Naive thymus-derived CD8-positive, alpha-beta T cell (primary cell): ENCODE measurements around the gene TEX28. TPM values are rescaled to one million over a fixed set of nuclear protein-coding genes. Genes with fewer than 3 reads are reported as not detected.

Experiments used
- polyA plus RNA-seq, 3 donors: library from polyadenylated mRNA; unstranded; fragments of 300-500 nt; fragmentation: Illumina TruSeq; gene quantifications; one replicate each; pipeline ENCODE4 v1.2.3, GENCODE V29; 2021
- total RNA-seq, 8 experiments: library from RNA in 2 of 8; stranded (reverse) in 2 of 8; gene quantifications; one replicate each; pipeline ENCODE4 v1.2.3 and lab custom pipeline; 2021 to 2026

Gene TEX28
- total and polyA plus RNA-seq, 5 experiments from 2014 or later: not detected

Other genes starting within 250 kb of the TEX28 start
- gene MECP2, start 197.4 kb downstream of the TEX28 start, total RNA-seq: 10 to 100 TPM; 87.7 to 88.3 TPM
- 10 to 100 TPM; 12.0 to 22.2 (median 12.2) TPM for gene MECP2, start 197.4 kb downstream of the TEX28 start, polyA plus RNA-seq
- not detected for gene OPN1LW, start 150.9 kb downstream of the TEX28 start, total RNA-seq
- not detected for gene OPN1LW, start 150.9 kb downstream of the TEX28 start, polyA plus RNA-seq
- not detected for gene OPN1MW, start 112.5 kb downstream of the TEX28 start, total RNA-seq
- not detected for gene OPN1MW, start 112.5 kb downstream of the TEX28 start, polyA plus RNA-seq
- gene OPN1MW2, start 75.4 kb downstream of the TEX28 start, total RNA-seq: not detected
- not detected for gene OPN1MW2, start 75.4 kb downstream of the TEX28 start, polyA plus RNA-seq
- gene OPN1MW3, start 37.5 kb downstream of the TEX28 start, total RNA-seq: not detected
- gene OPN1MW3, start 37.5 kb downstream of the TEX28 start, polyA plus RNA-seq: not detected
- 1 to 10 TPM; 1.1 to 2.2 TPM for gene TKTL1, start 671 bp upstream of the TEX28 start, total RNA-seq
- gene TKTL1, start 671 bp upstream of the TEX28 start, polyA plus RNA-seq: 10 to 100 TPM; 38.8 to 56.4 (median 39.0) TPM
- gene FLNA, start 79.5 kb upstream of the TEX28 start, total RNA-seq: 100 to 1,000 TPM; 613 to 633 TPM
- 100 to 1,000 TPM; 156 to 341 (median 169) TPM for gene FLNA, start 79.5 kb upstream of the TEX28 start, polyA plus RNA-seq
- 10 to 100 TPM; 90.4 to 95.4 TPM for gene EMD, start 84.2 kb upstream of the TEX28 start, total RNA-seq
- 10 to 100 TPM; 35.5 to 37.1 (median 35.7) TPM for gene EMD, start 84.2 kb upstream of the TEX28 start, polyA plus RNA-seq
- 1,000 to 10,000 TPM; 4,733 to 4,862 TPM for gene RPL10, start 103.3 kb upstream of the TEX28 start, total RNA-seq
- 1,000 to 10,000 TPM; 5,585 to 7,081 (median 6,663) TPM for gene RPL10, start 103.3 kb upstream of the TEX28 start, polyA plus RNA-seq
- 10 to 100 TPM; 16.6 to 19.9 TPM for gene DNASE1L1, start 114.1 kb upstream of the TEX28 start, total RNA-seq
- gene DNASE1L1, start 114.1 kb upstream of the TEX28 start, polyA plus RNA-seq: 10 to 100 TPM; 12.7 to 15.3 (median 12.8) TPM
- gene TAFAZZIN, start 116.4 kb upstream of the TEX28 start, total RNA-seq: 100 to 1,000 TPM; 111 to 112 TPM
- gene TAFAZZIN, start 116.4 kb upstream of the TEX28 start, polyA plus RNA-seq: 10 to 100 TPM; 29.3 to 39.8 (median 37.8) TPM
- 10 to 100 TPM; 51.9 to 52.5 TPM for gene ATP6AP1, start 133.6 kb upstream of the TEX28 start, total RNA-seq
- 100 to 1,000 TPM in 1 of 3 donors, 10 to 100 TPM in 2; 84.7 to 111 (median 90.2) TPM for gene ATP6AP1, start 133.6 kb upstream of the TEX28 start, polyA plus RNA-seq
- 100 to 1,000 TPM; 169 to 185 TPM for gene GDI1, start 142.0 kb upstream of the TEX28 start, total RNA-seq
- gene GDI1, start 142.0 kb upstream of the TEX28 start, polyA plus RNA-seq: 10 to 100 TPM; 18.3 to 32.1 (median 21.0) TPM
- gene FAM50A, start 149.0 kb upstream of the TEX28 start, total RNA-seq: 10 to 100 TPM; 49.2 TPM
- gene FAM50A, start 149.0 kb upstream of the TEX28 start, polyA plus RNA-seq: 10 to 100 TPM; 25.1 to 45.6 (median 40.4) TPM
- 10 to 100 TPM; 49.5 to 50.4 TPM for gene PLXNA3, start 163.2 kb upstream of the TEX28 start, total RNA-seq
- gene PLXNA3, start 163.2 kb upstream of the TEX28 start, polyA plus RNA-seq: under 1 TPM; 0.27 to 0.67 (median 0.36) TPM
- 10 to 100 TPM; 18.6 to 23.3 TPM for gene LAGE3, start 184.2 kb upstream of the TEX28 start, total RNA-seq
- gene LAGE3, start 184.2 kb upstream of the TEX28 start, polyA plus RNA-seq: 10 to 100 TPM; 62.6 to 81.8 (median 72.7) TPM
- 10 to 100 TPM; 29.0 to 30.9 TPM for gene UBL4A, start 191.5 kb upstream of the TEX28 start, total RNA-seq
- 10 to 100 TPM; 31.1 to 51.7 (median 37.9) TPM for gene UBL4A, start 191.5 kb upstream of the TEX28 start, polyA plus RNA-seq
- gene SLC10A3, start 195.5 kb upstream of the TEX28 start, total RNA-seq: 10 to 100 TPM; 18.2 to 20.9 TPM
- gene SLC10A3, start 195.5 kb upstream of the TEX28 start, polyA plus RNA-seq: 10 to 100 TPM; 30.5 to 42.3 (median 35.9) TPM
- 10 to 100 TPM; 66.0 to 69.4 TPM for gene FAM3A, start 221.1 kb upstream of the TEX28 start, total RNA-seq
- 10 to 100 TPM; 24.3 to 33.3 (median 26.0) TPM for gene FAM3A, start 221.1 kb upstream of the TEX28 start, polyA plus RNA-seq